Measurements from ENCODE around the gene FBXL7. TPM values are rescaled to one million over a fixed set of nuclear protein-coding genes. Genes with fewer than 3 reads are reported as not detected.

Gene FBXL7
- total RNA-seq, 1 experiment from 2014 or later: not detected

DNA sequence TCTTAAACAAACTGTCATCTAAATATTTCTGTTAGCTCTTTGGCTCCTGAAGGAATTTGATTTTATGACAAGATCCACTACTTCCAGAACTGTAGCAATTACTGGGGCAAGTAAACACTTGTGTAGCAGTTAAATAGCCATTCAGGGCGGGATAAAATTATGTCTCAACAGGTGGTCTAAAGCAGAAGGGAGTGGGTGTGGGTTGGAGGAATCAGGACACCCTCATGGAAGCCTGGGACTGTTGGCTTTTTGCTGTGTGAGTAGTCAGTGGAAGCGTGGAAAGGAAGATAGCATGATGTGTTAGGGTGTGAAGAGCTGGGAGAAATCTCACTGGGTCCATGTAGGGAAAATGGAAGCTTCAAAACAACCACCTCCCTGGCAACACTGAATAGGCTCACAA is 127.1 kb downstream of the FBXL7 start:
- Histone ChIP-seq H3K36me3 (ENCODE audit: control insufficient read depth, insufficient read depth, low read length) (no peaks in the 10 kb centered on the region), H3K27ac (ENCODE audit: low read length) (no peak overlapping the region), H3K27me3 (ENCODE audit: control insufficient read depth, insufficient read depth, low read length) (no peaks in the 10 kb centered on the region), H3K4me3 (ENCODE audit: low read depth in 2 of 2, low read length in 2 of 2) (no peak overlapping the region), H3K4me1 (ENCODE audit: control insufficient read depth, insufficient read depth, low read length) (no peaks in the 10 kb centered on the region), H3K9me3 (ENCODE audit: control insufficient read depth, insufficient read depth, low read depth, low read length) (no peaks in the 10 kb centered on the region)
- in situ Hi-C loops (cut with HindIII; ENCODE audit: low pct_unique_long_range_greater_than_20kb, low sequenced_read_pairs): no loop called here
- no TSS peak for BruUV-seq (replicated peaks)
- TF ChIP-seq POLR2AphosphoS5 (IDR thresholded peaks at IDR 0.05; ENCODE audit: low read depth, low read length) (no peak), REST (IDR thresholded peaks at IDR 0.05; ENCODE audit: insufficient read depth in 1 of 2, low read depth in 2 of 2, low read length in 1 of 2) (no peak), TCF7L2 (IDR thresholded peaks at IDR 0.05; ENCODE audit: low read depth, low read length) (no peak), SIN3A (IDR thresholded peaks at IDR 0.05; ENCODE audit: borderline replicate concordance, insufficient read depth, low read depth, low read length) (no peak)
- TF ChIP-seq, protein P1, sequence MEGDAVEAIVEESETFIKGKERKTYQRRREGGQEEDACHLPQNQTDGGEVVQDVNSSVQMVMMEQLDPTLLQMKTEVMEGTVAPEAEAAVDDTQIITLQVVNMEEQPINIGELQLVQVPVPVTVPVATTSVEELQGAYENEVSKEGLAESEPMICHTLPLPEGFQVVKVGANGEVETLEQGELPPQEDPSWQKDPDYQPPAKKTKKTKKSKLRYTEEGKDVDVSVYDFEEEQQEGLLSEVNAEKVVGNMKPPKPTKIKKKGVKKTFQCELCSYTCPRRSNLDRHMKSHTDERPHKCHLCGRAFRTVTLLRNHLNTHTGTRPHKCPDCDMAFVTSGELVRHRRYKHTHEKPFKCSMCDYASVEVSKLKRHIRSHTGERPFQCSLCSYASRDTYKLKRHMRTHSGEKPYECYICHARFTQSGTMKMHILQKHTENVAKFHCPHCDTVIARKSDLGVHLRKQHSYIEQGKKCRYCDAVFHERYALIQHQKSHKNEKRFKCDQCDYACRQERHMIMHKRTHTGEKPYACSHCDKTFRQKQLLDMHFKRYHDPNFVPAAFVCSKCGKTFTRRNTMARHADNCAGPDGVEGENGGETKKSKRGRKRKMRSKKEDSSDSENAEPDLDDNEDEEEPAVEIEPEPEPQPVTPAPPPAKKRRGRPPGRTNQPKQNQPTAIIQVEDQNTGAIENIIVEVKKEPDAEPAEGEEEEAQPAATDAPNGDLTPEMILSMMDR (IDR thresholded peaks at IDR 0.05): no peak
- DNase-seq (ENCODE audit: low read depth, low spot score) (no peak), ATAC-seq (no peak)
- CTCF ChIA-PET: no interaction called here
- POLR2A ChIA-PET: no interaction called here
- intact Hi-C loops (cut with micrococcal nuclease; ENCODE audit: unreplicated experiment): no loop called here

GRCh38 chr5:15627647-15628046 is 127.7 kb downstream of the FBXL7 start:
- H3K27me3 ChIP-seq (ENCODE audit: control insufficient read depth, insufficient read depth, low read length): no peaks in the 10 kb centered on the region
- no TSS peak for BruUV-seq (replicated peaks)
- H3K27ac ChIP-seq (ENCODE audit: low read length): no peak overlapping the region
- no peaks in the 10 kb centered on the region for H3K36me3 ChIP-seq (ENCODE audit: control insufficient read depth, insufficient read depth, low read length)
- intact Hi-C loops (cut with micrococcal nuclease; ENCODE audit: unreplicated experiment) (no loop called here), in situ Hi-C loops (cut with HindIII; ENCODE audit: low pct_unique_long_range_greater_than_20kb, low sequenced_read_pairs) (no loop called here)
- CTCF ChIA-PET: no interaction called here
- DNase-seq (ENCODE audit: low read depth, low spot score) (no peak), ATAC-seq (no peak)
- POLR2A ChIA-PET: no interaction called here
- no peak overlapping the region for H3K4me3 ChIP-seq (ENCODE audit: low read depth in 2 of 2, low read length in 2 of 2)
- no peaks in the 10 kb centered on the region for H3K9me3 ChIP-seq (ENCODE audit: control insufficient read depth, insufficient read depth, low read depth, low read length)
- H3K4me1 ChIP-seq (ENCODE audit: control insufficient read depth, insufficient read depth, low read length): no peaks in the 10 kb centered on the region
- TF ChIP-seq REST (IDR thresholded peaks at IDR 0.05; ENCODE audit: insufficient read depth in 1 of 2, low read depth in 2 of 2, low read length in 1 of 2): no peak
- TF ChIP-seq SIN3A (IDR thresholded peaks at IDR 0.05; ENCODE audit: borderline replicate concordance, insufficient read depth, low read depth, low read length): no peak
- TF ChIP-seq, protein P1 (IDR thresholded peaks at IDR 0.05): no peak
- TF ChIP-seq POLR2AphosphoS5 (IDR thresholded peaks at IDR 0.05; ENCODE audit: low read depth, low read length): no peak
- no peak for TF ChIP-seq TCF7L2 (IDR thresholded peaks at IDR 0.05; ENCODE audit: low read depth, low read length)

Data from Panc1 (cell line).